GM23248 (cell line): ENCODE results near the gene NRG3.

Experiments
- EZH2 ChIP-seq: fragments of 200-600 bp; sonication (generic); IDR thresholded peaks from 2 replicates; pipeline ENCODE4 v1.6.1; 2018; ENCODE audit warnings: antibody characterized with exemption, mild to moderate bottlenecking; ENCODE audit not compliant: insufficient read depth, poor library complexity, severe bottlenecking
- EZH2phosphoT487 ChIP-seq: fragments of 200-600 bp; sonication (generic); IDR thresholded peaks from 2 replicates; pipeline ENCODE4 v1.6.1; 2018; ENCODE audit warnings: antibody characterized with exemption, moderate library complexity, mild to moderate bottlenecking, low read depth; ENCODE audit not compliant: insufficient read depth

GRCh38 chr10:82463614-82464013, 588.6 kb downstream of the NRG3 start:
- TF ChIP-seq EZH2 (no peak), EZH2phosphoT487 (no peak)
